ENCODE data around the gene MAGEA12. TPM values are rescaled to one million over a fixed set of nuclear protein-coding genes. Genes with fewer than 3 reads are reported as not detected.
"Not testable (repeated sequence)": the region's sequence is repeated elsewhere in the genome, so short reads cannot be mapped to it uniquely, and the experiment has no call there.

Gene MAGEA12
- total RNA-seq (not detected), polyA plus RNA-seq (not detected)
- long read RNA-seq, donor 1 = 0 reads
- long read RNA-seq, donor 2 = 0 reads
- long read RNA-seq, donor 3 = 0 reads

- Histone ChIP-seq H3K9me3 (no peaks in the 10 kb centered on the region), H3K27me3 (no peaks in the 10 kb centered on the region), H3K36me3 (no peaks in the 10 kb centered on the region), H3K27ac (no peak within 1 kb of the TSS), H3K4me1 (no peaks in the 10 kb centered on the region), H3K4me3 (no peak within 1 kb of the TSS)
- intact Hi-C loops (cut with DNase I) = loop anchor here in 1 of 10 donors (10.0 kb wide), 1 partner anchor 1539 kb away; no protein-coding TSS in a partner anchor
- 87 to 94% methylated on average over 17 to 18 of the region's 21 CpGs for WGBS, 2 donors
- no peak for DNase-seq
- ATAC-seq = no peak
- TF ChIP-seq CTCF (IDR thresholded peaks at IDR 0.05) = no peak
Observed at GRCh38 chrX:152733261-152733975, at the start of gene MAGEA12, which contains the start of gene CSAG1. TSS of gene MAGEA12 (plus strand) at chrX:152733757. CDS start at chrX:152736162, 2,405 bp downstream. TSS of gene CSAG1 (minus strand) at chrX:152733721. CDS start at chrX:152732460, 1,261 bp downstream.

- H3K36me3 ChIP-seq; H3K27ac ChIP-seq; H3K4me3 ChIP-seq; ATAC-seq; H3K4me1 ChIP-seq; H3K9me3 ChIP-seq; H3K27me3 ChIP-seq; DNase-seq; intact Hi-C loops (cut with DNase I): not testable (repeated sequence)
- whole genome bisulfite sequencing, 2 donors = 90 to 95% methylated on average over 3 to 4 of the region's 34 CpGs
Observed at GRCh38 chrX:152697952-152698931, 35.3 kb upstream of the MAGEA12 start, which contains the start of gene MAGEA3. TSS of gene MAGEA3 (plus strand) at chrX:152698794. CDS start at chrX:152700833, 2,039 bp downstream.

- H3K9me3 ChIP-seq; ATAC-seq; H3K4me1 ChIP-seq; DNase-seq; H3K4me3 ChIP-seq; H3K27ac ChIP-seq; intact Hi-C loops (cut with DNase I); H3K27me3 ChIP-seq; H3K36me3 ChIP-seq: not testable (repeated sequence)
- WGBS, 2 donors = 85 to 90% methylated on average over 3 to 4 of the region's 5 CpGs
Observed at GRCh38 chrX:152700390-152700789, 33.2 kb upstream of the MAGEA12 start.

GRCh38 chrX:152706500-152706899 is 27.1 kb upstream of the MAGEA12 start:
- H3K27ac ChIP-seq; H3K4me3 ChIP-seq; H3K4me1 ChIP-seq; DNase-seq; H3K36me3 ChIP-seq; H3K27me3 ChIP-seq; H3K9me3 ChIP-seq; intact Hi-C loops (cut with DNase I): not testable (repeated sequence)
- 83 to 100% methylated on average over 1 to 3 of the region's 7 CpGs for WGBS, 2 donors
- peak in 3 of 8 donors; percentile 30 to 58 (median 39) for ATAC-seq

GRCh38 chrX:152709173-152709572 is 24.4 kb upstream of the MAGEA12 start, which contains the start of gene CSAG2:
TSS of gene CSAG2 (minus strand) at chrX:152709273. CDS start at chrX:152709112, 161 bp downstream.
- intact Hi-C loops (cut with DNase I); H3K27me3 ChIP-seq: not testable (repeated sequence)
- no CpG with 5 or more reads among the region's 2 CpGs for WGBS, 2 donors

GRCh38 chrX:152713195-152713594 is 20.4 kb upstream of the MAGEA12 start:
- H3K27me3 ChIP-seq; DNase-seq; H3K4me1 ChIP-seq; H3K36me3 ChIP-seq; H3K27ac ChIP-seq; H3K9me3 ChIP-seq; intact Hi-C loops (cut with DNase I); ATAC-seq; H3K4me3 ChIP-seq: not testable (repeated sequence)
- no CpG with 5 or more reads among the region's 5 CpGs for WGBS, 2 donors

More at GRCh38 chrX:152709173-152709572, 24.4 kb upstream of the MAGEA12 start, which contains the start of gene CSAG2:
- not testable (repeated sequence) for H3K9me3 ChIP-seq, DNase-seq, H3K27ac ChIP-seq, H3K4me1 ChIP-seq, ATAC-seq, H3K4me3 ChIP-seq, H3K36me3 ChIP-seq

GRCh38 chrX:152713815-152714787 is 19.5 kb upstream of the MAGEA12 start, which contains the start of gene MAGEA2B:
TSS of gene MAGEA2B (plus strand) at chrX:152714628. CDS start at chrX:152717107, 2,479 bp downstream.
- intact Hi-C loops (cut with DNase I); ATAC-seq: not testable (repeated sequence)

More at GRCh38 chrX:152713815-152714787, 19.5 kb upstream of the MAGEA12 start, which contains the start of gene MAGEA2B:
- H3K4me1 ChIP-seq, H3K27me3 ChIP-seq, H3K27ac ChIP-seq, H3K36me3 ChIP-seq, DNase-seq, H3K9me3 ChIP-seq, H3K4me3 ChIP-seq: not testable (repeated sequence)
- WGBS, 2 donors = no CpG with 5 or more reads among the region's 35 CpGs
